Measurements from ENCODE around the gene CD151. TPM values are rescaled to one million over a fixed set of nuclear protein-coding genes. Genes with fewer than 3 reads are reported as not detected.

Gene CD151
- total and polyA plus RNA-seq, 10 donors = 38.0 to 142 (median 81.4) TPM

GRCh38 chr11:839875-840617 lies 7.3 kb downstream of the CD151 start:
- Histone ChIP-seq H3K4me1 (peaks cover 21 to 94% (median 58%) of the 10 kb centered on the region in 6 donors), H3K4me3 (peak overlapping the region in 2 of 8 donors; percentile 98 to 100), H3K36me3 (peaks cover 0 to 54% (median 38%) of the 10 kb centered on the region in 6 donors), H3K9me3 (no peaks in the 10 kb centered on the region), H3K27me3 (replicated peaks in 1 of 7) (peaks cover 0 to 25% (median 0%) of the 10 kb centered on the region in 7 donors), H3K27ac (peak overlapping the region in 1 of 8 donors; percentile 95)
- no peak for DNase-seq
- 71 to 89% (median 85%) methylated on average over 15 to 25 of the region's 25 CpGs for WGBS, 5 donors
- no peak for TF ChIP-seq POLR2A (IDR thresholded peaks at IDR 0.05)
- TF ChIP-seq CTCF (IDR thresholded peaks at IDR 0.05 in 8 of 11, conservative IDR thresholded peaks at IDR 0.05 in 3 of 11) = no peak
- TF ChIP-seq POLR2AphosphoS5 (IDR thresholded peaks at IDR 0.05) = no peak
- intact Hi-C loops (cut with DNase I; ENCODE audit: low total_unique reads) = loop anchor here (10.0 kb wide), 1 partner anchor 215 kb away; no protein-coding TSS in a partner anchor

- H3K9me3 ChIP-seq = no peaks in the 10 kb centered on the region
- H3K36me3 ChIP-seq = peaks cover 0 to 41% (median 34%) of the 10 kb centered on the region in 6 donors
- WGBS, 5 donors = 1 to 3% (median 1%) methylated on average over 15 to 27 of the region's 27 CpGs
- H3K27ac ChIP-seq = peak overlapping the region; percentile 92 to 97 (median 95)
- no peak for DNase-seq
- intact Hi-C loops (cut with DNase I; ENCODE audit: low total_unique reads) = loop anchor here (10.0 kb wide), 1 partner anchor 213 kb away; no protein-coding TSS in a partner anchor
- TF ChIP-seq POLR2A (IDR thresholded peaks at IDR 0.05) (no peak), POLR2AphosphoS5 (IDR thresholded peaks at IDR 0.05) (no peak), CTCF (IDR thresholded peaks at IDR 0.05 in 8 of 11, conservative IDR thresholded peaks at IDR 0.05 in 3 of 11) (no peak)
- peaks cover 21 to 95% (median 61%) of the 10 kb centered on the region in 6 donors for H3K4me1 ChIP-seq
- peaks cover 0 to 22% (median 0%) of the 10 kb centered on the region in 7 donors for H3K27me3 ChIP-seq (replicated peaks in 1 of 7)
- peak overlapping the region; percentile 91 to 100 (median 98) for H3K4me3 ChIP-seq
These were observed 9.2 kb downstream of the CD151 start for GRCh38 chr11:841981-842369.

GRCh38 chr11:842370-843002 lies 9.7 kb downstream of the CD151 start, which contains the start of the genes POLR2L and TSPAN4:
Gene POLR2L (minus strand): TSS chr11:842529. CDS start chr11:842508, 21 bp downstream.
Gene TSPAN4 (plus strand): TSS chr11:842852. CDS start chr11:850305, 7,453 bp downstream.
- Histone ChIP-seq H3K9me3 (no peaks in the 10 kb centered on the region), H3K27ac (peak within 1 kb of the TSS; percentile 92 to 97 (median 95)), H3K4me1 (peaks cover 21 to 95% (median 61%) of the 10 kb centered on the region in 6 donors), H3K36me3 (peaks cover 0 to 36% (median 29%) of the 10 kb centered on the region in 6 donors), H3K4me3 (peak within 1 kb of the TSS; percentile 91 to 100 (median 98)), H3K27me3 (replicated peaks in 1 of 7) (peaks cover 0 to 27% (median 0%) of the 10 kb centered on the region in 7 donors)
- DNase-seq = peak; percentile 97
- WGBS, 5 donors = 0 to 1% (median 1%) methylated on average over 16 to 87 of the region's 87 CpGs
- peak; percentile 28 to 77 (median 77) for TF ChIP-seq POLR2A (IDR thresholded peaks at IDR 0.05)
- peak; percentile 88 to 94 (median 91) for TF ChIP-seq POLR2AphosphoS5 (IDR thresholded peaks at IDR 0.05)
- peak in 2 of 11 experiments; percentile 9 to 14 for TF ChIP-seq CTCF (IDR thresholded peaks at IDR 0.05 in 8 of 11, conservative IDR thresholded peaks at IDR 0.05 in 3 of 11)
- intact Hi-C loops (cut with DNase I; ENCODE audit: low total_unique reads) = loop anchor here (10.0 kb wide), 1 partner anchor 212 kb away; no protein-coding TSS in a partner anchor

All from spleen (tissue), 11 donors.